ENCODE data around the gene SFXN5. TPM values are rescaled to one million over a fixed set of nuclear protein-coding genes. Genes with fewer than 3 reads are reported as not detected.

Gene SFXN5
- total and polyA plus RNA-seq, 2 of the 4 experiments (the other 2 are of a cell fraction), result 8.6 to 17.0 TPM

DNA sequence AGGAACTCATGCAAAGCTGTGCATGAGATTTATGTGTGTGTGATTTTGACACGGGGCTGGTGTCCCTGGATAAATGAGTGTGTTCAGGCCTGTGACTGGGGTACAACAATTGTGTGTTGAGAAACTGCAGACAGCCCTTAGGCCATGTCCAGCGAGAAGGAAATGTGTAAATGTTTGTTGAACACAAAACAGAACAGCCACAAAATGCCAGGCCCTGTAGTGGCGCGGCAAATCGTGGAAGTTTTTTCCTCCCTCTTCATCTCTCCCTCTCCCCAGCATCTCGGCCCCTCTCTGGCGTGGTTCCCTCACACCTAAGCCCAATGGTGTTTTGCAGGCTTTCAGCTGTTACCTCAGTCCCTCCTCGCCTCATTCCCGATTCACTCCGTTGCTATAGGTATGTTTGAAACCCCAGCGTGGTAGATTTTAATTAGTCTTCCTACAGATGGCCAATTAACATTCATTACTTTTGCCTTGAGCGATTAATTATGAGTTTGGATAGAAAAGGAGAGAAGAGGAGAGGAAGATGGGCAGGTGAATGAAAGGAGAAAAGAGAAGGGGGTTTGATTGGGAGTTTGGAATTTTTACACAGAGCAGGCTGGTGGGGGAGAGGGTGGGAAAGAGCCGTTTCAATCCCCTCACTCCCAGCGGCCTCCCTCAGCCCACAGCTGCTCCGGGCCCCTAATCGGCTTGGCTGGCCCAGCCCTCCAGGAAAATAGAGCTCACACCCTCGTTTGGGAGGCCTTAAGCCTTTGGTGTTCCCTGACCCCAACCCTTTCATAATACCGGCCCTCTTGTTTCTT is 173.5 kb downstream of the SFXN5 start:
- Histone ChIP-seq H4K8ac (ENCODE audit: low read depth in 2 of 2, low read length in 2 of 2) (no peak overlapping the region), H3K9me1 (ENCODE audit: insufficient read depth, low read length) (no peaks in the 10 kb centered on the region), H2BK5ac (ENCODE audit: low read depth, low read length, poor library complexity, severe bottlenecking) (no peak overlapping the region), H2BK120ac (ENCODE audit: low read depth, low read length) (no peak overlapping the region), H4K91ac (ENCODE audit: insufficient read depth, low read depth, low read length) (no peak overlapping the region), H3K4me2 (ENCODE audit: low read depth, low read length) (no peak overlapping the region), H2AK5ac (ENCODE audit: low read depth, low read length) (no peak overlapping the region), H3K27ac (ENCODE audit: insufficient read depth, low read length) (no peak overlapping the region), H2BK20ac (ENCODE audit: low read depth, low read length) (no peak overlapping the region), H4K20me1 (ENCODE audit: insufficient read depth, low read length) (no peaks in the 10 kb centered on the region), H3K4me3 (ENCODE audit: insufficient read depth, low read depth, low read length) (no peak overlapping the region), H4K5ac (ENCODE audit: low read depth, low read length) (no peak overlapping the region), H3K79me1 (ENCODE audit: low read depth in 1 of 2, low read length in 2 of 2) (no peaks in the 10 kb centered on the region), H3K56ac (ENCODE audit: extremely low read depth, insufficient read depth, low read length) (no peak overlapping the region), H2BK15ac (ENCODE audit: low read depth, low read length) (no peak overlapping the region), H3K27me3 (ENCODE audit: control insufficient read depth, insufficient read depth, low read length) (peaks cover 66% of the 10 kb centered on the region), H3K23ac (ENCODE audit: low read depth, low read length) (no peak overlapping the region), H3K18ac (ENCODE audit: low read depth, low read length) (no peak overlapping the region), H3K4me1 (ENCODE audit: control insufficient read depth, insufficient read depth, low read length) (peaks cover 3% of the 10 kb centered on the region; the same call in 1 of the 2 replicates), H2AFZ (replicated peaks; ENCODE audit: low read length, poor library complexity) (no peak overlapping the region), H3K9ac (ENCODE audit: low read depth, low read length) (no peak overlapping the region), H3K14ac (replicated peaks; ENCODE audit: low read depth, low read length) (no peak overlapping the region), H3K36me3 (ENCODE audit: control insufficient read depth, insufficient read depth, low read length) (no peaks in the 10 kb centered on the region), H2AK9ac (replicated peaks; ENCODE audit: low read depth, low read length, poor library complexity) (no peak overlapping the region), H3K9me3 (ENCODE audit: control insufficient read depth, insufficient read depth, low read length) (no peaks in the 10 kb centered on the region), H3K4ac (ENCODE audit: low read depth, low read length) (no peak overlapping the region)
- DNase-seq (no peak), ATAC-seq (ENCODE audit: low read depth) (no peak)
- dilution Hi-C loops (cut with HindIII; ENCODE audit: low sequenced_read_pairs, unreplicated experiment), result no loop called here
- BruUV-seq (replicated peaks), result no TSS peak
- WGBS, 2 experiments (ENCODE audit: extremely low coverage in 2 of 2, insufficient read length in 1 of 2), result 67% methylated on average over 1 of the region's 18 CpGs; no CpG with 5 or more reads in 1 of the 2 experiments
- in situ Hi-C loops (cut with MboI; ENCODE audit: low sequenced_read_pairs), result loop anchor here (25.0 kb wide), 1 partner anchor 1361 kb away; no protein-coding TSS in a partner anchor
- intact Hi-C loops (cut with micrococcal nuclease), result no loop called here
- CTCF ChIA-PET, result interaction anchor here (0.9 to 1.5 kb wide), 2 partner anchors 10 to 76 kb away, joined by 3 read pairs; partner anchors contain the start of gene SPR
- no peak for TF ChIP-seq MXI1 (IDR thresholded peaks at IDR 0.05; ENCODE audit: borderline replicate concordance, low read depth, low read length)
- TF ChIP-seq, protein P1, sequence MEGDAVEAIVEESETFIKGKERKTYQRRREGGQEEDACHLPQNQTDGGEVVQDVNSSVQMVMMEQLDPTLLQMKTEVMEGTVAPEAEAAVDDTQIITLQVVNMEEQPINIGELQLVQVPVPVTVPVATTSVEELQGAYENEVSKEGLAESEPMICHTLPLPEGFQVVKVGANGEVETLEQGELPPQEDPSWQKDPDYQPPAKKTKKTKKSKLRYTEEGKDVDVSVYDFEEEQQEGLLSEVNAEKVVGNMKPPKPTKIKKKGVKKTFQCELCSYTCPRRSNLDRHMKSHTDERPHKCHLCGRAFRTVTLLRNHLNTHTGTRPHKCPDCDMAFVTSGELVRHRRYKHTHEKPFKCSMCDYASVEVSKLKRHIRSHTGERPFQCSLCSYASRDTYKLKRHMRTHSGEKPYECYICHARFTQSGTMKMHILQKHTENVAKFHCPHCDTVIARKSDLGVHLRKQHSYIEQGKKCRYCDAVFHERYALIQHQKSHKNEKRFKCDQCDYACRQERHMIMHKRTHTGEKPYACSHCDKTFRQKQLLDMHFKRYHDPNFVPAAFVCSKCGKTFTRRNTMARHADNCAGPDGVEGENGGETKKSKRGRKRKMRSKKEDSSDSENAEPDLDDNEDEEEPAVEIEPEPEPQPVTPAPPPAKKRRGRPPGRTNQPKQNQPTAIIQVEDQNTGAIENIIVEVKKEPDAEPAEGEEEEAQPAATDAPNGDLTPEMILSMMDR (conservative IDR thresholded peaks at IDR 0.05; ENCODE audit: low read depth, low read length), result no peak
- TF ChIP-seq BHLHE40 (IDR thresholded peaks at IDR 0.05; ENCODE audit: low read depth, low read length), result no peak
- TF ChIP-seq, protein P2, sequence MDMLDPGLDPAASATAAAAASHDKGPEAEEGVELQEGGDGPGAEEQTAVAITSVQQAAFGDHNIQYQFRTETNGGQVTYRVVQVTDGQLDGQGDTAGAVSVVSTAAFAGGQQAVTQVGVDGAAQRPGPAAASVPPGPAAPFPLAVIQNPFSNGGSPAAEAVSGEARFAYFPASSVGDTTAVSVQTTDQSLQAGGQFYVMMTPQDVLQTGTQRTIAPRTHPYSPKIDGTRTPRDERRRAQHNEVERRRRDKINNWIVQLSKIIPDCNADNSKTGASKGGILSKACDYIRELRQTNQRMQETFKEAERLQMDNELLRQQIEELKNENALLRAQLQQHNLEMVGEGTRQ (IDR thresholded peaks at IDR 0.05; ENCODE audit: low read depth, low read length), result no peak
- TF ChIP-seq NFE2L2 (IDR thresholded peaks at IDR 0.05; ENCODE audit: low read depth, low read length), result no peak
- no peak for TF ChIP-seq CHD1 (IDR thresholded peaks at IDR 0.05; ENCODE audit: low read depth, low read length)
- TF ChIP-seq RFX5 (IDR thresholded peaks at IDR 0.05; ENCODE audit: low read depth, low read length), result no peak
- no peak for TF ChIP-seq POLR2A (IDR thresholded peaks at IDR 0.05; ENCODE audit: low read depth, low read length)
- no peak for TF ChIP-seq FOS (IDR thresholded peaks at IDR 0.05; ENCODE audit: low read depth, low read length)
- TF ChIP-seq CEBPB (IDR thresholded peaks at IDR 0.05; ENCODE audit: low read depth, low read length), result no peak
- POLR2A ChIA-PET (ENCODE audit: unreplicated experiment), result no interaction called here

Measured in IMR-90 (cell line).